CD14-positive monocyte (primary cell): Measurements from ENCODE around the gene GALNS. TPM values are rescaled to one million over a fixed set of nuclear protein-coding genes. Genes with fewer than 3 reads are reported as not detected.
A peak's percentile ranks its signal among the peaks of the same experiment; 100 is the strongest.

Experiments
- DNase-seq, 3 donors: peaks; one replicate each; pipeline ENCODE4 v3.0.0-alpha.2; 2011 to 2022
- H2AFZ ChIP-seq: 2 replicates; pipeline ENCODE4 v1.6.0; 2012; ENCODE audit warnings: mild to moderate bottlenecking, low read depth, low read length, inconsistent platforms; ENCODE audit not compliant: insufficient read depth, poor library complexity, severe bottlenecking
- H3K27ac ChIP-seq, 2 donors: 1 replicate in 1 of 2; 2 replicates in 1 of 2; pipeline ENCODE4 v1.5.1; 2012 to 2013; ENCODE audit warnings: low read length in 2 of 2, control low read depth in 1 of 2, inconsistent platforms in 1 of 2, low read depth in 1 of 2, mild to moderate bottlenecking in 1 of 2
- H3K27me3 ChIP-seq, 2 donors: one replicate each; pipeline versions ENCODE4 v1.6.0 to v1.6.1; 2011 to 2013; ENCODE audit warnings: low read length in 2 of 2; ENCODE audit not compliant: control insufficient read depth in 2 of 2, insufficient read depth in 2 of 2
- H3K36me3 ChIP-seq, 2 donors: replicated peaks in 1 of 2; 1 replicate in 1 of 2; 2 replicates in 1 of 2; pipeline versions ENCODE4 v1.5.1 to v1.6.1; 2012 to 2013; ENCODE audit warnings: low read length in 2 of 2, control low read depth in 1 of 2, inconsistent platforms in 1 of 2, mild to moderate bottlenecking in 1 of 2; ENCODE audit not compliant: insufficient read depth in 2 of 2, control insufficient read depth in 1 of 2
- H3K4me1 ChIP-seq, 2 donors: 1 replicate in 1 of 2; 2 replicates in 1 of 2; pipeline versions ENCODE4 v1.5.1 to v1.6.1; 2012 to 2013; ENCODE audit warnings: low read length in 2 of 2, control low read depth in 1 of 2, inconsistent platforms in 1 of 2, mild to moderate bottlenecking in 1 of 2, moderate library complexity in 1 of 2; ENCODE audit not compliant: insufficient read depth in 2 of 2, control insufficient read depth in 1 of 2
- H3K4me2 ChIP-seq: replicated peaks from 2 replicates; pipeline ENCODE3; 2012; ENCODE audit warnings: low read length, moderate library complexity, mild to moderate bottlenecking; ENCODE audit not compliant: poor library complexity, severe bottlenecking; ENCODE audit errors: extremely low read depth
- H3K4me3 ChIP-seq, 3 experiments: fragments of 200-600 bp in 1 of 3; sonication (generic) in 1 of 3; replicated peaks in 1 of 3; 1 replicate in 2 of 3; 2 replicates in 1 of 3; pipeline ENCODE4 v1.5.1; 2011 to 2013; ENCODE audit warnings: low read length in 3 of 3, mild to moderate bottlenecking in 3 of 3, control low read depth in 2 of 3, low read depth in 2 of 3, inconsistent platforms in 1 of 3, moderate library complexity in 1 of 3
- H3K79me2 ChIP-seq: 2 replicates; pipeline ENCODE4 v1.6.0; 2012; ENCODE audit warnings: mild to moderate bottlenecking, control low read depth, inconsistent platforms, low read length, moderate library complexity; ENCODE audit not compliant: insufficient read depth
- H3K9ac ChIP-seq: 2 replicates; pipeline ENCODE4 v1.6.0; 2017; ENCODE audit warnings: low read length, mild to moderate bottlenecking; ENCODE audit not compliant: insufficient read depth, poor library complexity, severe bottlenecking
- H3K9me3 ChIP-seq, 2 donors: replicated peaks in 1 of 2; 1 replicate in 1 of 2; 2 replicates in 1 of 2; pipeline versions ENCODE4 v1.5.1 to v1.6.1; 2012 to 2013; ENCODE audit warnings: low read length in 2 of 2, control low read depth in 1 of 2; ENCODE audit not compliant: control insufficient read depth in 1 of 2, insufficient read depth in 1 of 2
- H4K20me1 ChIP-seq: 2 replicates; pipeline ENCODE4 v1.6.0; 2012; ENCODE audit warnings: mild to moderate bottlenecking, low read length, control low read depth, moderate library complexity; ENCODE audit not compliant: insufficient read depth
- H3K27ac Mint-ChIP-seq, 7 donors: one replicate each; pipeline ENCODE4 v1.8.0; 2020; ENCODE audit warnings: mild to moderate bottlenecking in 7 of 7, mixed read lengths in 7 of 7, moderate library complexity in 6 of 7, inconsistent platforms in 2 of 7
- H3K27me3 Mint-ChIP-seq, 3 donors: one replicate each; pipeline ENCODE4 v1.8.0; 2021 to 2022; ENCODE audit warnings: low read depth in 3 of 3, mild to moderate bottlenecking in 3 of 3, mixed read lengths in 3 of 3, moderate library complexity in 3 of 3, inconsistent platforms in 1 of 3
- H3K36me3 Mint-ChIP-seq, 2 donors: one replicate each; pipeline ENCODE4 v1.8.0; 2020; ENCODE audit warnings: mixed read lengths in 2 of 2, inconsistent platforms in 1 of 2, mild to moderate bottlenecking in 1 of 2
- H3K4me1 Mint-ChIP-seq: one replicate; pipeline ENCODE4 v1.8.0; 2020; ENCODE audit warnings: mild to moderate bottlenecking, mixed read lengths
- H3K4me3 Mint-ChIP-seq, 2 donors: one replicate each; pipeline ENCODE4 v1.8.0; 2020; ENCODE audit warnings: mild to moderate bottlenecking in 2 of 2, mixed read lengths in 2 of 2, moderate library complexity in 1 of 2
- H3K9me3 Mint-ChIP-seq, 7 donors: one replicate each; pipeline ENCODE4 v1.8.0; 2020 to 2022; ENCODE audit warnings: mixed read lengths in 7 of 7, mild to moderate bottlenecking in 6 of 7, moderate library complexity in 6 of 7, inconsistent platforms in 2 of 7
- CTCF ChIP-seq: fragments of 200-600 bp; IDR thresholded peaks from one replicate; pipeline ENCODE4 v1.8.0; 2022; ENCODE audit warnings: antibody characterized with exemption, mild to moderate bottlenecking
- WGBS: methylation state at CpG from one replicate; pipeline ENCODE4 v1.1.5; 2013; ENCODE audit warnings: missing lambda C conversion rate; ENCODE audit not compliant: insufficient coverage; 5-methylcytosine and 5-hydroxymethylcytosine counted together
- intact Hi-C, 2 donors: fragments of 100-400 bp; cut with micrococcal nuclease; formaldehyde crosslinking; loops; one replicate each; pipeline versions ENCODE4 v1.15.0 to v1.15.1; 2023
- polyA plus RNA-seq, 3 donors: library from polyadenylated mRNA; depleted of rRNA in 1 of 3; unstranded in 2 of 3; stranded (reverse) in 1 of 3; fragments of 300-500 nt in 2 of 3; fragments of >200 nt in 1 of 3; fragmentation: Illumina TruSeq in 2 of 3; gene quantifications; 1 replicate in 2 of 3; 2 replicates in 1 of 3; pipeline ENCODE4 v1.2.3, GENCODE V29; 2012 to 2021

GALNS gene
- polyA plus RNA-seq, 3 donors: 20.2 to 34.4 (median 32.2) TPM

GRCh38 chr16:88876942-88877526 is 20.3 kb upstream of the GALNS start:
- H3K4me3 ChIP-seq: no peak overlapping the region
- intact Hi-C loops: no loop called here
- no peak overlapping the region for H3K4me3 Mint-ChIP-seq
- H3K4me1 ChIP-seq: no peaks in the 10 kb centered on the region
- H3K27ac Mint-ChIP-seq: peak overlapping the region in 1 of 7 donors; percentile 72
- peaks cover 43 to 71% of the 10 kb centered on the region in 2 donors for H3K36me3 Mint-ChIP-seq
- H3K27me3 Mint-ChIP-seq: peaks cover 0 to 6% (median 5%) of the 10 kb centered on the region in 3 donors
- peaks cover 58 to 79% of the 10 kb centered on the region in 2 donors for H3K36me3 ChIP-seq
- no peaks in the 10 kb centered on the region for H3K4me1 Mint-ChIP-seq
- H3K79me2 ChIP-seq: no peaks in the 10 kb centered on the region
- H4K20me1 ChIP-seq: peaks cover 95% of the 10 kb centered on the region
- no peak overlapping the region for H2AFZ ChIP-seq
- H3K4me2 ChIP-seq: no peak overlapping the region
- no peaks in the 10 kb centered on the region for H3K9me3 ChIP-seq
- DNase-seq: no peak
- no peak overlapping the region for H3K9ac ChIP-seq
- peaks cover 0 to 4% (median 2%) of the 10 kb centered on the region in 7 donors for H3K9me3 Mint-ChIP-seq
- no peak for TF ChIP-seq CTCF
- no peaks in the 10 kb centered on the region for H3K27me3 ChIP-seq
- no peak overlapping the region for H3K27ac ChIP-seq
- 98% methylated on average over 29 of the region's 33 CpGs for WGBS

GRCh38 chr16:88875703-88876234 is 19.0 kb upstream of the GALNS start:
- peaks cover 8 to 19% (median 13%) of the 10 kb centered on the region in 3 donors for H3K27me3 Mint-ChIP-seq
- WGBS: over 99% methylated on average over 19 of the region's 22 CpGs
- intact Hi-C loops: no loop called here
- Histone ChIP-seq H3K4me1 (peaks cover 0 to 10% of the 10 kb centered on the region in 2 donors), H4K20me1 (peaks cover 89% of the 10 kb centered on the region), H3K9me3 (no peaks in the 10 kb centered on the region), H2AFZ (no peak overlapping the region), H3K9ac (no peak overlapping the region), H3K4me2 (no peak overlapping the region), H3K4me3 (no peak overlapping the region), H3K36me3 (peaks cover 47 to 66% of the 10 kb centered on the region in 2 donors), H3K79me2 (no peaks in the 10 kb centered on the region), H3K27me3 (peaks cover 0 to 11% of the 10 kb centered on the region in 2 donors), H3K27ac (no peak overlapping the region)
- H3K4me1 Mint-ChIP-seq: peaks cover 6% of the 10 kb centered on the region
- peaks cover 43 to 60% of the 10 kb centered on the region in 2 donors for H3K36me3 Mint-ChIP-seq
- no peak overlapping the region for H3K27ac Mint-ChIP-seq
- no peak for DNase-seq
- H3K4me3 Mint-ChIP-seq: no peak overlapping the region
- no peak for TF ChIP-seq CTCF
- peaks cover 0 to 4% (median 2%) of the 10 kb centered on the region in 7 donors for H3K9me3 Mint-ChIP-seq
